Uterus (tissue), 2 donors: ENCODE data around the gene PRKACA.

Experiments used
- POLR2A ChIP-seq, 2 donors: fragments of 450-650 bp; IDR thresholded peaks; one replicate each; pipeline ENCODE4 v1.6.1; 2016; ENCODE audit warnings: antibody characterized with exemption in 2 of 2, mild to moderate bottlenecking in 1 of 2, moderate library complexity in 1 of 2
- TF ChIP-seq, protein P1 (sequence below), 4 experiments: fragments of 200-600 bp in 2 of 4; fragments of 450-650 bp in 2 of 4; sonication (generic) in 2 of 4; IDR thresholded peaks; one replicate each; pipeline ENCODE4 v1.5.1; 2016 to 2019; ENCODE audit warnings: antibody characterized with exemption in 4 of 4, mild to moderate bottlenecking in 2 of 4, moderate library complexity in 1 of 4

GRCh38 chr19:14141041-14141440 lies 23.5 kb upstream of the PRKACA start:
- TF ChIP-seq, protein P1, sequence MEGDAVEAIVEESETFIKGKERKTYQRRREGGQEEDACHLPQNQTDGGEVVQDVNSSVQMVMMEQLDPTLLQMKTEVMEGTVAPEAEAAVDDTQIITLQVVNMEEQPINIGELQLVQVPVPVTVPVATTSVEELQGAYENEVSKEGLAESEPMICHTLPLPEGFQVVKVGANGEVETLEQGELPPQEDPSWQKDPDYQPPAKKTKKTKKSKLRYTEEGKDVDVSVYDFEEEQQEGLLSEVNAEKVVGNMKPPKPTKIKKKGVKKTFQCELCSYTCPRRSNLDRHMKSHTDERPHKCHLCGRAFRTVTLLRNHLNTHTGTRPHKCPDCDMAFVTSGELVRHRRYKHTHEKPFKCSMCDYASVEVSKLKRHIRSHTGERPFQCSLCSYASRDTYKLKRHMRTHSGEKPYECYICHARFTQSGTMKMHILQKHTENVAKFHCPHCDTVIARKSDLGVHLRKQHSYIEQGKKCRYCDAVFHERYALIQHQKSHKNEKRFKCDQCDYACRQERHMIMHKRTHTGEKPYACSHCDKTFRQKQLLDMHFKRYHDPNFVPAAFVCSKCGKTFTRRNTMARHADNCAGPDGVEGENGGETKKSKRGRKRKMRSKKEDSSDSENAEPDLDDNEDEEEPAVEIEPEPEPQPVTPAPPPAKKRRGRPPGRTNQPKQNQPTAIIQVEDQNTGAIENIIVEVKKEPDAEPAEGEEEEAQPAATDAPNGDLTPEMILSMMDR (IDR thresholded peaks at IDR 0.05), result no peak
- no peak for TF ChIP-seq POLR2A (IDR thresholded peaks at IDR 0.05)
